Esophagus squamous epithelium (tissue), 4 donors: ENCODE results near the gene NUP188.

Experiments
- CTCF ChIP-seq, 6 experiments: fragments of 450-650 bp in 4 of 6; fragments of 200-600 bp in 2 of 6; sonication (generic) in 2 of 6; IDR thresholded peaks; one replicate each; pipeline ENCODE4 v1.5.1; 2016 to 2019; ENCODE audit warnings: antibody characterized with exemption in 6 of 6, mild to moderate bottlenecking in 4 of 6, moderate library complexity in 4 of 6
- POLR2A ChIP-seq, 4 donors: fragments of 450-650 bp; IDR thresholded peaks; one replicate each; pipeline ENCODE4 v1.6.1; 2017; ENCODE audit warnings: antibody characterized with exemption in 4 of 4, mild to moderate bottlenecking in 4 of 4, moderate library complexity in 3 of 4

GRCh38 chr9:128927731-128928411 is 19.6 kb upstream of the NUP188 start:
- peak; percentile 88 to 94 (median 92) for TF ChIP-seq CTCF (IDR thresholded peaks at IDR 0.05)
- no peak for TF ChIP-seq POLR2A (IDR thresholded peaks at IDR 0.05)
